HepG2 (cell line): ENCODE results near the gene NUDT15. TPM values are rescaled to one million over a fixed set of nuclear protein-coding genes. Genes with fewer than 3 reads are reported as not detected.

ENCODE experiments used
- ATAC-seq: fragments of 200-7000 bp; cut with Tn5 transposase; 3 replicates; pipeline ENCODE4 v1.9.1; 2020; ENCODE audit warnings: mild to moderate bottlenecking, moderate library complexity
- BruUV-seq: library from RNA; stranded (reverse); fragments of 400-500 nt; replicated peaks from 2 replicates; lab custom pipeline; 2021; lab: Mats Ljungman, UMichigan
- CTCF ChIA-PET: fragments of 300-600 bp; formaldehyde crosslinking; extraction: SDS; loops from one replicate; lab custom pipeline; 2021; ENCODE audit warnings: low total read pairs, inconsistent platforms, low intra/inter-chr PET ratio; lab: Yijun Ruan, JAX
- POLR2A ChIA-PET: fragments of 350-600 bp; sonication (Branson Sonifier 250); formaldehyde crosslinking; loops from one replicate; lab custom pipeline; 2020; ENCODE audit warnings: antibody characterized with exemption, inconsistent platforms; lab: Yijun Ruan, JAX
- DNase-seq: peaks from one replicate; pipeline ENCODE4 v3.0.0-alpha.2; 2015; ENCODE audit warnings: low spot score
- FAIRE-seq: peaks from 3 replicates; lab custom pipeline; 2011; peaks lifted over from hg19 to GRCh38; lab: Jason Lieb, UNC
- H2AFZ ChIP-seq: one replicate; pipeline ENCODE4 v1.6.1; 2011; ENCODE audit warnings: low read length, inconsistent platforms
- H3K27ac ChIP-seq: fragments of 300-600 bp; 3 replicates; pipeline ENCODE4 v1.8.0; 2011; ENCODE audit warnings: mixed run types, mild to moderate bottlenecking, mixed read lengths, low read length, inconsistent platforms; ENCODE audit not compliant: insufficient read depth; ENCODE audit errors: extremely low read length
- H3K27me3 ChIP-seq, 2 experiments: fragments of 200-600 bp in 1 of 2; 2 replicates in 1 of 2; 3 replicates in 1 of 2; pipeline versions ENCODE4 v1.6.0 to v1.8.0; 2011; ENCODE audit warnings: low read length in 2 of 2, mild to moderate bottlenecking in 2 of 2, moderate library complexity in 2 of 2, inconsistent platforms in 1 of 2; ENCODE audit not compliant: insufficient read depth in 2 of 2, control insufficient read depth in 1 of 2
- H3K36me3 ChIP-seq, 2 experiments: fragments of 200-600 bp in 1 of 2; replicated peaks in 1 of 2; 2 replicates in 1 of 2; 3 replicates in 1 of 2; pipeline versions ENCODE4 v1.5.1 to v1.8.0; 2011; ENCODE audit warnings: low read length in 2 of 2, inconsistent platforms in 1 of 2; ENCODE audit not compliant: insufficient read depth in 2 of 2, control insufficient read depth in 1 of 2
- H3K4me1 ChIP-seq: 2 replicates; pipeline ENCODE4 v1.5.1; 2012; ENCODE audit warnings: low read length, inconsistent platforms; ENCODE audit not compliant: insufficient read depth
- H3K4me2 ChIP-seq: 2 replicates; pipeline ENCODE4 v1.6.0; 2011; ENCODE audit warnings: low read depth, low read length, inconsistent platforms
- H3K4me3 ChIP-seq, 3 experiments: fragments of 200-600 bp in 1 of 3; sonication (generic), shearing (Covaris generic) in 1 of 3; replicated peaks in 1 of 3; 2 replicates each; pipeline ENCODE4 v1.5.1; 2011 to 2016; ENCODE audit warnings: low read length in 3 of 3, inconsistent platforms in 2 of 3, low read depth in 2 of 3, mild to moderate bottlenecking in 2 of 3, control low read depth in 1 of 3, mixed read lengths in 1 of 3; ENCODE audit not compliant: insufficient read depth in 1 of 3
- H3K79me2 ChIP-seq: one replicate; pipeline ENCODE4 v1.6.1; 2011; ENCODE audit warnings: low read length, inconsistent platforms; ENCODE audit not compliant: insufficient read depth
- H3K9ac ChIP-seq: 2 replicates; pipeline ENCODE4 v1.6.0; 2011; ENCODE audit warnings: mild to moderate bottlenecking, low read depth, low read length, inconsistent platforms; ENCODE audit not compliant: insufficient read depth
- H3K9me3 ChIP-seq: 2 replicates; pipeline ENCODE4 v1.5.1; 2012; ENCODE audit warnings: mild to moderate bottlenecking, low read length
- H4K20me1 ChIP-seq: 2 replicates; pipeline ENCODE4 v1.6.0; 2011; ENCODE audit warnings: inconsistent platforms, mild to moderate bottlenecking, low read length, moderate library complexity; ENCODE audit not compliant: insufficient read depth
- DMTF1 ChIP-seq: sonication (generic); formaldehyde crosslinking; IDR thresholded peaks from 2 replicates; pipeline ENCODE4 v1.4.0; 2020; ENCODE audit warnings: mild to moderate bottlenecking, missing genetic modification reagents
- HNF4A ChIP-seq: sonication (generic); formaldehyde crosslinking; IDR thresholded peaks from 2 replicates; pipeline ENCODE4 v1.4.0; 2020; ENCODE audit warnings: missing genetic modification reagents
- NFAT5 ChIP-seq: sonication (generic); formaldehyde crosslinking; IDR thresholded peaks from 2 replicates; pipeline ENCODE4 v1.4.0; 2020; ENCODE audit warnings: missing genetic modification reagents
- ZFP90 ChIP-seq: sonication (generic); formaldehyde crosslinking; IDR thresholded peaks from 2 replicates; pipeline ENCODE4 v1.8.0; 2022; ENCODE audit warnings: missing genetic modification reagents, mild to moderate bottlenecking, inconsistent platforms, borderline replicate concordance
- WGBS: methylation state at CpG from one replicate; pipeline ENCODE4 v1.1.6; 2017; ENCODE audit warnings: low lambda C conversion rate; 5-methylcytosine and 5-hydroxymethylcytosine counted together
- in situ Hi-C: cut with HindIII; loops from 2 replicates; pipeline ENCODE4 v1.10.0; 2017; ENCODE audit warnings: low pct_unique_long_range_greater_than_20kb; ENCODE audit not compliant: extremely low pct_ligation_motif_present
- intact Hi-C: fragments of 100-400 bp; cut with micrococcal nuclease; formaldehyde crosslinking; loops from one replicate; pipeline ENCODE4 v1.10.0; 2022; ENCODE audit not compliant: unreplicated experiment
- polyA plus RNA-seq, 8 experiments: library from polyadenylated mRNA; depleted of rRNA in 3 of 8; stranded (reverse) in 7 of 8; unstranded in 1 of 8; fragments of >200 nt; fragmentation: Illumina TruSeq in 4 of 8; extraction: Trizol in 4 of 8; gene quantifications; 2 replicates each; pipeline versions ENCODE4 v1.2.1 to v1.2.3, GENCODE V29; 2011 to 2016; ENCODE audit warnings: low read depth in 4 of 8, missing spikeins in 1 of 8, mixed read lengths in 1 of 8; ENCODE audit not compliant: insufficient read depth in 1 of 8
- total RNA-seq, 5 experiments: library from RNA; depleted of rRNA; stranded (reverse); fragments of >200 nt; fragmentation: Illumina TruSeq; extraction: Trizol; gene quantifications; 2 replicates each; pipeline ENCODE4 v1.2.3, GENCODE V29; 2016; ENCODE audit warnings: low read depth in 1 of 5

NUDT15 gene
- total and polyA plus RNA-seq, 2 of the 13 experiments (the other 11 are each of a cell fraction or from before 2014, with no cell fraction given) = 21.3 to 47.3 TPM

GRCh38 chr13:47990427-47990826 is 47.1 kb upstream of the NUDT15 start:
- Histone ChIP-seq H3K27me3 (no peaks in the 10 kb centered on the region), H3K27ac (no peak overlapping the region), H4K20me1 (no peaks in the 10 kb centered on the region; the same call in 1 of the 2 replicates), H3K36me3 (peaks cover 2 to 42% of the 10 kb centered on the region in 2 experiments; a peak in 4 of 5 replicates), H3K9ac (no peak overlapping the region), H3K4me2 (no peak overlapping the region), H3K9me3 (no peaks in the 10 kb centered on the region), H3K4me1 (peaks cover 20% of the 10 kb centered on the region), H2AFZ (no peak overlapping the region), H3K79me2 (peaks cover 29% of the 10 kb centered on the region), H3K4me3 (no peak overlapping the region)
- DNase-seq = no peak
- BruUV-seq = no TSS peak
- ATAC-seq = no peak; the same call in 2 of the 3 replicates
- no peak for TF ChIP-seq DMTF1 (CRISPR knock-in tag)
- FAIRE-seq = no peak
- POLR2A ChIA-PET = interaction anchor here (1.1 kb wide), 1 partner anchor 11 kb away, joined by 3 read pairs; the partner anchor contains the start of gene SUCLA2
- CTCF ChIA-PET = no interaction called here
- WGBS = 100% methylated on average over 1 of the region's 1 CpG
- intact Hi-C loops (no loop called here), in situ Hi-C loops (no loop called here)

GRCh38 chr13:47990920-47991466 is 46.5 kb upstream of the NUDT15 start:
- Histone ChIP-seq H2AFZ (no peak overlapping the region), H3K27ac (no peak overlapping the region), H3K9me3 (no peaks in the 10 kb centered on the region), H3K27me3 (no peaks in the 10 kb centered on the region), H3K36me3 (peaks cover 2 to 41% of the 10 kb centered on the region in 2 experiments; a peak in 4 of 5 replicates), H3K9ac (no peak overlapping the region), H4K20me1 (no peaks in the 10 kb centered on the region; the same call in 1 of the 2 replicates), H3K4me2 (no peak overlapping the region), H3K4me3 (no peak overlapping the region), H3K4me1 (peaks cover 20% of the 10 kb centered on the region), H3K79me2 (peaks cover 29% of the 10 kb centered on the region)
- ATAC-seq (peak; percentile 42), DNase-seq (no peak), FAIRE-seq (no peak)
- TF ChIP-seq ZFP90 (CRISPR knock-in tag) (no peak), HNF4A (CRISPR knock-in tag) (peak; percentile 43), NFAT5 (CRISPR knock-in tag) (no peak)
- no TSS peak for BruUV-seq
- intact Hi-C loops = no loop called here
- 96% methylated on average over 2 of the region's 2 CpGs for WGBS
- POLR2A ChIA-PET = interaction anchor here (1.1 kb wide), 1 partner anchor 10 kb away, joined by 3 read pairs; the partner anchor contains the start of gene SUCLA2
- CTCF ChIA-PET = no interaction called here
- in situ Hi-C loops = no loop called here
